HG02610 (cell line): ENCODE data around the gene KRTAP4-12.
"Not testable (repeated sequence)": the region's sequence is repeated elsewhere in the genome, so short reads cannot be mapped to it uniquely, and the experiment has no call there.

Experiments used
- ATAC-seq: cut with Tn5 transposase; IDR thresholded peaks from one replicate; pipeline ENCODE4 v1.9.1; 2021; ENCODE audit warnings: mild to moderate bottlenecking, moderate library complexity; ENCODE audit not compliant: unreplicated experiment

Gene KRTAP4-12

DNA sequence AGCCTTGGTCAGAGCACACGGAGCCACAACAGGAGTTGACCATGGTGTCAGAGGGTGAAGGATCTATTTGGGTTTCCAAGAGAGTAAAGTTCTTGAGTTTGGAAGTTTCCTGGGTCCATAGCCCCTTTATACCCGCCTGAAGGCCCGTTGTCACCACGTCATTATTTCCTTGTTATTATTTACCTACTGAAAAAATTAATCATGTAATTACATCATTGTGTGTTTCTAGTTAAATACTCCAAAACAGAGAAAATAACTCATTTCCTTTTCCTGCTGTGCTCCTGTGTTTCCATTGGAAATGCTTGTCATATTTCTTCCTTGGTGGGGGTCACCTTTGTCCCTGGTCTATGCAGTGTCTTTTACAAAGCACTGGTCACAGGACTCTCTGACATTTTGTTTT lies 25.9 kb downstream of the KRTAP4-12 start, which contains the start of gene KRTAP4-8:
Gene KRTAP4-8 (minus strand): TSS at position 101 of the 400 bp plus-strand sequence. CDS start 58 bp downstream, at position 43.
- ATAC-seq, result no peak

GRCh38 chr17:41096055-41096454 lies 27.9 kb downstream of the KRTAP4-12 start:
- no peak for ATAC-seq

DNA sequence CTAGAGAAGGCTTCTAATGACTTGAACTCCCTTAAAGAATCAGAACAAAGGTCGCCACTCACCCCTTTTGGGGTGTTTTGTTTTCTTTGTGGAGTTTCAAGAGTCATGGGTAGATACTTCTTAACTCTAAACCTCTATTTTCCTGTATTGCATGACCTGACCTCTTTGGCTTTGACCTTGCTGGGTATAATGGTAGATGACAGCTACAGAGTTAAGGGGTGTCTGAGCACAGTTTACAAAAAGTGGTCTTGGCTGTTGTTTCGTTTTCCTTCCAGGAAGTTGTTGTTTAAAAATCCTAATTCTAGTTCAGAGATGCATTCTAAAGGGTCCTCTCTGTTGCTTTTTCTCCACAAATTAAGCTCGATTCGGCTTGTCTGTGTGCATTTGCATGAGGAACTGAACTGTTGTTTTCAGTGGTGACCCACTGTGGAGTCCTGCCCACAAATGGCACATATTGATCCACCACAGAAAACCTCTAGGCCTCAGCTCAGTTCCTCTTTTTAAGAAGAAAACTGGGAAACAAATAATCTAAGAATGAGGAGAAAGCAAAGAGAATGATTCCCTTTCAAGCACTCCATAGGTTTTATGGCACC lies 35.1 kb downstream of the KRTAP4-12 start:
- ATAC-seq, result not testable (repeated sequence)

- not testable (repeated sequence) for ATAC-seq
These were observed 39.7 kb downstream of the KRTAP4-12 start, which contains the start of gene KRTAP4-7 for GRCh38 chr17:41084100-41084856. TSS of gene KRTAP4-7 (plus strand) at chr17:41084150. CDS start at chr17:41084207, 57 bp downstream.

DNA sequence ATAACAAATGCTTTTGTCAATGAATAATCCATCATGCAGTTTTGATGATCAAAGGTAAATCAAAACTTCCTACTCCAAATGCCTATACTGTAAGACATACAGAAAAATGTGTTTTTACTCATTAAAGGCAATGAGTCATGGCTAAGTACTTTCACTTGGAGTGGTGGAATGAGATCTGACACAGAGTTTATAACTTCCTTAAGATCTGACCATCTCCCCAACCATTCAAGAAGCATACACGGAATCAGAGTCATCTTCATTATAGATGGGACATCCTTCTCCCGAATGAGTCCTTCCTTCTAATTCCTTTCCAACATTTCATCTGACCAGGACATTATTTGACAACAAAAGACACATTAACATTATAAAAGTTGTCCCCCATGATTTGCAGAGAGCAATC lies 40.6 kb downstream of the KRTAP4-12 start:
- not testable (repeated sequence) for ATAC-seq

DNA sequence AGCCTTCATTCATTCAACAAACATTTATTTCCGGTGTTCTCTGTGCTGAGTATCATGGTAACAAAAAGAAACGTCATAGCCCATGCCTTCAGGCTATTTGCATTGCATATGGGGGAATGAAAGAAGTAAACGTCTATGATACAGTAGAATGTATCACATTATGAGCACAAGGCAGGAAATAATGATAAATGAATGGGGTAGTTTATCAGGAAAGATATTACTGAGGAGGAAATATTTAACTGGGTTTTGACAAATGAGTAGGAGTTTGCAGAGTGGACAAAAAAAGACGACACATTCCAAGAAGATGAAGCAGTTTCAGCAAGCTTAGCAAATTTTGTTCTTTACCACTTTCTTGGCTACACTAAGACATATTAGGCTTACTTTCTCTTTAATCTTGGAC lies 41.4 kb downstream of the KRTAP4-12 start:
- no peak for ATAC-seq

DNA sequence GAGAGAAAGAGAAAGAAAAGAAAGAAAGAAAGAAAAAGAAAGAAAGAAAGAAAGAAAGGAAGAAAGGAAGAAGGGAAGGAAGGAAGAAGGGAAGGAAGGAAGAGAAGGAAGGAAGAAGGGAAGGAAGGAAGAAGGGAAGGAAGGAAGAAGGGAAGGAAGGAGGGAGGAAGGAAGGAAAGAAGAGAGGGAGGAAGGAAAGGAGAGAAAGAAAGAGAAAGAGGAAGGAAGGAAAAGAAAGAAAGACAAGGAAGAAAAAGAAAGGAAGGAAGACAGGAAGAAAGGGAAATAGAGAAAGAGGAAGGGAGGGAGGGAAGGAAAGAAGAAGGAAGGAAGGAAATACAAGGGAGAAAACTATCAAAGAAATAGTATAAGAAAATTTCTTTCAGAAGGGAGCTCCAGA lies 47.2 kb downstream of the KRTAP4-12 start:
- no peak for ATAC-seq

DNA sequence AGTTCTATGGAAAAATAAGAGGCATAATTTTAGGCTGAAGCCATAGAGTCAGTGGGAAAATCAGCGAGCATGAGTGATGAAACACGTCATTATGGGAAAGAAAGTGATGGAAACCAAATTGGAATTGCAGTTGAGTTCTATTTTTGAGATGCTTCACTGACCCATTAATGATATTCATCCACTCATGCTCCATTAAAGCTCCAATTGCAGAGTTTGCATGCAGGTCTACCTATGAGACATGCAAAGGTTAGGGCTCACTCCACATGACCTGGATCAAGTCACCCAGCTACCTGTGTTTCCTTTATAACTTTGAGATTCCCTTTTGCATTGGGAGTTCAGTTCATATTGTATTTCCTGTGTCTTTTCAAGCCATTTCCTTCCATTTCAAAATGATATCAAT lies 50.3 kb downstream of the KRTAP4-12 start:
- ATAC-seq, result no peak
